Nephron progenitor cell (in vitro differentiated cells): ENCODE results near the gene HAPSTR1.
A peak's percentile ranks its signal among the peaks of the same experiment; 100 is the strongest.

Experiments used
- DNase-seq: peaks from one replicate; pipeline ENCODE4 v3.0.0; 2021
- H3K27ac Mint-ChIP-seq: 2 replicates; pipeline ENCODE4 v1.8.0; 2021; ENCODE audit warnings: mild to moderate bottlenecking, moderate library complexity, mixed read lengths
- H3K27me3 Mint-ChIP-seq: 2 replicates; pipeline ENCODE4 v1.8.0; 2021; ENCODE audit warnings: mild to moderate bottlenecking, low read depth, mixed read lengths; ENCODE audit not compliant: poor library complexity
- H3K36me3 Mint-ChIP-seq: 2 replicates; pipeline ENCODE4 v1.8.0; 2021; ENCODE audit warnings: low read depth, mixed read lengths
- H3K4me1 Mint-ChIP-seq: 2 replicates; pipeline ENCODE4 v1.8.0; 2021; ENCODE audit warnings: mixed read lengths
- H3K4me3 Mint-ChIP-seq: 2 replicates; pipeline ENCODE4 v1.8.0; 2021; ENCODE audit warnings: mild to moderate bottlenecking, moderate library complexity, mixed read lengths
- H3K9me3 Mint-ChIP-seq: 2 replicates; pipeline ENCODE4 v1.8.0; 2021; ENCODE audit warnings: mild to moderate bottlenecking, moderate library complexity, mixed read lengths
- CTCF ChIP-seq: fragments of 200-600 bp; sonication (generic); IDR thresholded peaks from 2 replicates; pipeline ENCODE4 v1.5.0; 2021; ENCODE audit warnings: antibody characterized with exemption

The HAPSTR1 gene

DNA sequence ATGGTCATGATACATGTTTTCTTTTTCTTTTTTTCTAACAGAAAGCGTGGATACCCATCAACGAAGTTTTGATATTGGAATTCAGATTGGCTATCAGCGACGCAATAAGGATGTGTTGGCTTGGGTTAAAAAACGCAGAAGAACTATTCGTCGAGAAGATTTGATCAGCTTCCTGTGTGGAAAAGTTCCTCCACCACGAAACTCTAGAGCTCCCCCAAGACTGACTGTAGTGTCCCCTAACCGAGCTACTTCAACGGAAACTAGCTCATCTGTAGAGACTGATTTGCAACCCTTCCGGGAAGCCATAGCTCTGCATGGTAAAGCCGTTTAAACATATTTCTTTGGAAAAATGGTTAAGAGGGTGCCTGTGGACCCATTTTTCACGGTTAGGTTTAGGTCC is 11.5 kb downstream of the HAPSTR1 start:
- Mint-ChIP-seq H3K36me3 (peaks cover 89% of the 10 kb centered on the region), H3K27me3 (no peaks in the 10 kb centered on the region), H3K4me1 (peaks cover 39% of the 10 kb centered on the region), H3K4me3 (no peak overlapping the region), H3K27ac (no peak overlapping the region), H3K9me3 (no peaks in the 10 kb centered on the region)
- TF ChIP-seq CTCF, result no peak
- no peak for DNase-seq

DNA sequence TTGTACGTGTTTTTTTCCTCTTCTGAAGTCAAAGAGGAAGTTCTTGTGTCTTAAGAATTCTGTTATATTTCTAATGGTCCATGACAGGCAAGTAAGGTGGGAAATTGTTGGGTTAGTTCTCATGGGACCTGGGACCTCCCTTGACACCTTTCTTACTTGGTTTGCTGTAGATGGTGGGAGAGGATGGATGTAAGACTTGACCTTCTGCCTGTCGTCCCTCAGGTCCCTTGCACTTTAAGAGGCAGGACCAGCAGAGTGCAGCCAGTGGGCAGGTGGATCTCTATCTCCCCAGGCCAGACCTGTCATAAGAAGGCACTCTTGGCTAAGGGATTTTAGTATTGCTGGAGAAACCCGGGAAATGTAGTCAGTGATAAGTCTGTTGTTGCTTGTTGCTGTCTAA is 12.1 kb downstream of the HAPSTR1 start:
- no peaks in the 10 kb centered on the region for H3K27me3 Mint-ChIP-seq
- no peak overlapping the region for H3K4me3 Mint-ChIP-seq
- H3K27ac Mint-ChIP-seq, result peak overlapping the region; percentile 38
- no peak for TF ChIP-seq CTCF
- peaks cover 86% of the 10 kb centered on the region for H3K36me3 Mint-ChIP-seq
- peaks cover 34% of the 10 kb centered on the region for H3K4me1 Mint-ChIP-seq
- H3K9me3 Mint-ChIP-seq, result no peaks in the 10 kb centered on the region
- no peak for DNase-seq

DNA sequence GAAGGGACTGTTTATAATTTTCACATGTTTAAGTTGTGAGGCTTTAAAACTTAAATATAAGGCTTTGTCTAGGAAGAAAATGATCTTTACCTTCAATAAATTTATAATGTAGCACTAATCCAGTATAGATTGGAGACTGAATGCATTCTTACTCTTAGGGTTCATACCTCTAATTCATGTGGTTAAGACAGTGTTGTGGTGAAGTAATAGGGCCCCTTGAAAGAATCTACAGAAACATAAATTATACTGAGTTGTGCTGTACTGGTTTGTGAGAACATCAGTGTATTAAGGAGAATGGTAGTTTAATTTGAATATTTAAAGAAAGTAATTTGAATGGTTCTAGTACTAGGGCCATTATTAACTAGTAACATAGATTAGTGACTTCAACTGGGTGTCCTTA is 13.7 kb downstream of the HAPSTR1 start:
- H3K27ac Mint-ChIP-seq, result peak overlapping the region; percentile 34
- H3K4me1 Mint-ChIP-seq, result peaks cover 42% of the 10 kb centered on the region
- H3K4me3 Mint-ChIP-seq, result no peak overlapping the region
- DNase-seq, result no peak
- peaks cover 81% of the 10 kb centered on the region for H3K36me3 Mint-ChIP-seq
- H3K9me3 Mint-ChIP-seq, result no peaks in the 10 kb centered on the region
- H3K27me3 Mint-ChIP-seq, result no peaks in the 10 kb centered on the region
- TF ChIP-seq CTCF, result no peak

DNA sequence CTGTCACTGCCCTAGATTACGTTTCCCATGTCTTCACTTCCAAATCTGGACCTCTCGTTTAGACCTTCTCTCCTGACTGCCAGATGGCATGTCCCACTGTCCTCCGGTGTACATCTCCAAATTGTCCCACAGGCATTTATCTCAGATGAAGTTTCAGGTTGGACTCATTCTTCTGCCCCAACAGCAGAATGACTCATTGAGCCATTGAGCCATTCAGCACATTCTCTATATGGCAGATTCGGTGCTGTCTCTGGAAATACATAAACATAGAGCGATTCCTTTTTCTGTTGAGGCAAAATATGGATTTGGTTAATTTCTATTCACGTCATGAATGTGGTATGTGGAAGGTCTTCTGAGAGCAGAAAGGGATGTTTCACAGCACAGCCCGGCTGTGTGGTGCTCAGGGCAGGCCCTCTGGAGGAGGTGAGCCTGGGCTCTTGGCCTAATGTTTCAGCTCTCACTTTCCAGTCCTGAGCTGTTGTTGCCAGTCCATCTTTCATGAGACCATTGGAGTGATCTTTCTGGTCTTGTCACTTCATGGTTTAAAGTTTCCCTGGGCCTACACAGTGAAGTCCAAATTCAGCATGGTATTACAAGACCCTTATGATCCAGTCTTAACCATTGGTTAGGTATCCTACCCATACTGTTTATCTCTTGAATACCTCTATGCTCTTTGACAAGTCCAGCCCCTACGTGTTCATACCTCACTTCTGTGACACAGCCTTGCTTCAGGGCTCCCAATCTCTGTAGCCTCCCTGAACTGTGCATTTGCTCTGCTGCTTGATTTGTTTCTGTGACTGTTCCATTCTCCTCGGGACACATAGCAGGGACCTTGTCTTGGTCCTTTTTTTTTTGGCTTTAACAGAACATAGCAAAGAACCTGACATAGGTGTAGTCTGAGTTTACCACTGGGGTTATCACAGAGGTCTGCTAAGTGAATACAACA is 15.9 kb downstream of the HAPSTR1 start:
- no peak overlapping the region for H3K4me3 Mint-ChIP-seq
- peaks cover 65% of the 10 kb centered on the region for H3K36me3 Mint-ChIP-seq
- H3K27ac Mint-ChIP-seq, result no peak overlapping the region

GRCh38 chr16:9109255-9109654 is 17.8 kb downstream of the HAPSTR1 start:
- H3K36me3 Mint-ChIP-seq, result peaks cover 60% of the 10 kb centered on the region
- H3K27ac Mint-ChIP-seq, result peak overlapping the region; percentile 53
- TF ChIP-seq CTCF, result no peak
- H3K9me3 Mint-ChIP-seq, result no peaks in the 10 kb centered on the region
- no peak for DNase-seq
- peaks cover 59% of the 10 kb centered on the region for H3K4me1 Mint-ChIP-seq
- H3K27me3 Mint-ChIP-seq, result no peaks in the 10 kb centered on the region
- H3K4me3 Mint-ChIP-seq, result no peak overlapping the region

More for the DNA sequence above, 15.9 kb downstream of the HAPSTR1 start:
- H3K27me3 Mint-ChIP-seq, result no peaks in the 10 kb centered on the region
- no peak for DNase-seq
- H3K4me1 Mint-ChIP-seq, result peaks cover 52% of the 10 kb centered on the region
- H3K9me3 Mint-ChIP-seq, result no peaks in the 10 kb centered on the region
- TF ChIP-seq CTCF, result no peak
